H9 (cell line): ENCODE data around the gene SEC22A. TPM values are rescaled to one million over a fixed set of nuclear protein-coding genes. Genes with fewer than 3 reads are reported as not detected.

Experiments
- DNase-seq: peaks from one replicate; pipeline ENCODE4 v3.0.0-alpha.2; 2017
- H2AFZ ChIP-seq: one replicate; pipeline ENCODE4 v1.6.1; 2013; ENCODE audit warnings: mild to moderate bottlenecking, low read length, control low read depth, moderate library complexity
- H2AK5ac ChIP-seq: 2 replicates; pipeline ENCODE4 v1.6.1; 2013; ENCODE audit warnings: low read length, control low read depth, mixed read lengths; ENCODE audit not compliant: insufficient read length
- H2BK120ac ChIP-seq: one replicate; pipeline ENCODE4 v1.6.1; 2013; ENCODE audit warnings: low read depth, mild to moderate bottlenecking, low read length, control low read depth, inconsistent platforms; ENCODE audit not compliant: poor library complexity, severe bottlenecking
- H2BK12ac ChIP-seq: 2 replicates; pipeline ENCODE4 v1.6.1; 2013; ENCODE audit warnings: low read length, control low read depth, mixed read lengths, low read depth; ENCODE audit not compliant: insufficient read length
- H2BK15ac ChIP-seq: 2 replicates; pipeline ENCODE4 v1.6.1; 2013; ENCODE audit warnings: low read depth, low read length, control low read depth
- H2BK20ac ChIP-seq: one replicate; pipeline ENCODE4 v1.6.1; 2013; ENCODE audit warnings: low read depth, mild to moderate bottlenecking, low read length, control low read depth, inconsistent platforms; ENCODE audit not compliant: poor library complexity, severe bottlenecking
- H2BK5ac ChIP-seq: 2 replicates; pipeline ENCODE4 v1.6.1; 2013; ENCODE audit warnings: low read length, control low read depth, mixed read lengths; ENCODE audit not compliant: insufficient read length
- H3K14ac ChIP-seq: 2 replicates; pipeline ENCODE4 v1.6.1; 2013; ENCODE audit warnings: low read length, control low read depth; ENCODE audit not compliant: insufficient read depth
- H3K18ac ChIP-seq: 2 replicates; pipeline ENCODE4 v1.6.1; 2013; ENCODE audit warnings: low read depth, mild to moderate bottlenecking, mixed read lengths, low read length, control low read depth; ENCODE audit not compliant: insufficient read length
- H3K23ac ChIP-seq: 2 replicates; pipeline ENCODE4 v1.6.1; 2013; ENCODE audit warnings: low read length, control low read depth, mixed read lengths, low read depth; ENCODE audit not compliant: insufficient read length
- H3K23me2 ChIP-seq: 2 replicates; pipeline ENCODE4 v1.6.1; 2013; ENCODE audit warnings: low read depth, mild to moderate bottlenecking, mixed read lengths, low read length, control low read depth; ENCODE audit not compliant: insufficient read length, poor library complexity, severe bottlenecking
- H3K27ac ChIP-seq: 2 replicates; pipeline ENCODE4 v1.5.1; 2013; ENCODE audit warnings: low read length, control low read depth, mixed read lengths, low read depth; ENCODE audit not compliant: insufficient read length
- H3K27me3 ChIP-seq: 2 replicates; pipeline ENCODE4 v1.6.1; 2013; ENCODE audit warnings: low read length, control low read depth, inconsistent platforms; ENCODE audit not compliant: insufficient read depth
- H3K4ac ChIP-seq: 2 replicates; pipeline ENCODE4 v1.6.1; 2013; ENCODE audit warnings: low read depth, mild to moderate bottlenecking, control low read depth, inconsistent platforms, low read length, moderate library complexity
- H3K4me1 ChIP-seq: 2 replicates; pipeline ENCODE4 v1.6.1; 2013; ENCODE audit warnings: low read length, control low read depth, inconsistent platforms; ENCODE audit not compliant: insufficient read depth
- H3K4me2 ChIP-seq: 2 replicates; pipeline ENCODE4 v1.6.1; 2013; ENCODE audit warnings: low read length, control low read depth, mixed read lengths; ENCODE audit not compliant: insufficient read length, insufficient read depth
- H3K56ac ChIP-seq: 2 replicates; pipeline ENCODE4 v1.6.1; 2013; ENCODE audit warnings: low read depth, mild to moderate bottlenecking, mixed read lengths, low read length, control low read depth; ENCODE audit not compliant: insufficient read length
- H3K79me1 ChIP-seq: 2 replicates; pipeline ENCODE4 v1.6.1; 2013; ENCODE audit warnings: low read depth, mild to moderate bottlenecking, moderate library complexity, low read length, control low read depth, inconsistent platforms; ENCODE audit not compliant: insufficient read depth, poor library complexity, severe bottlenecking
- H3K79me2 ChIP-seq: 2 replicates; pipeline ENCODE4 v1.6.1; 2013; ENCODE audit warnings: low read length, control low read depth, inconsistent platforms; ENCODE audit not compliant: insufficient read depth
- H3K9ac ChIP-seq: 2 replicates; pipeline ENCODE4 v1.6.1; 2013; ENCODE audit warnings: low read length, control low read depth, mixed read lengths; ENCODE audit not compliant: insufficient read length; ENCODE audit errors: extremely low read depth
- H3K9me3 ChIP-seq: one replicate; pipeline ENCODE4 v1.6.1; 2013; ENCODE audit warnings: low read depth, low read length, inconsistent platforms; ENCODE audit not compliant: control insufficient read depth
- H3T11ph ChIP-seq: one replicate; pipeline ENCODE4 v1.6.1; 2013; ENCODE audit warnings: mild to moderate bottlenecking, low read length, control low read depth, inconsistent platforms
- H4K20me1 ChIP-seq: one replicate; pipeline ENCODE4 v1.6.1; 2013; ENCODE audit not compliant: control insufficient read depth, insufficient read length, insufficient read depth
- H4K5ac ChIP-seq: 2 replicates; pipeline ENCODE4 v1.6.1; 2013; ENCODE audit warnings: low read depth, mild to moderate bottlenecking, mixed read lengths, low read length, control low read depth; ENCODE audit not compliant: insufficient read length
- H4K8ac ChIP-seq: replicated peaks from 2 replicates; pipeline ENCODE4 v1.6.1; 2013; ENCODE audit warnings: low read length, control low read depth, mixed read lengths, low read depth; ENCODE audit not compliant: insufficient read length
- H4K91ac ChIP-seq: 2 replicates; pipeline ENCODE4 v1.6.1; 2013; ENCODE audit warnings: low read depth, mild to moderate bottlenecking, moderate library complexity, mixed read lengths, low read length, control low read depth; ENCODE audit not compliant: insufficient read length
- H3K27ac Mint-ChIP-seq, 3 experiments: 2 replicates in 2 of 3; 3 replicates in 1 of 3; pipeline ENCODE4 v1.8.0; 2020 to 2021; ENCODE audit warnings: mixed read lengths in 3 of 3, mild to moderate bottlenecking in 1 of 3, moderate library complexity in 1 of 3
- H3K27me3 Mint-ChIP-seq: 2 replicates; pipeline ENCODE4 v1.8.0; 2021; ENCODE audit warnings: low read depth, mild to moderate bottlenecking, moderate library complexity, mixed read lengths
- H3K36me3 Mint-ChIP-seq, 3 experiments: 2 replicates in 2 of 3; 3 replicates in 1 of 3; pipeline ENCODE4 v1.8.0; 2020 to 2021; ENCODE audit warnings: low read depth in 3 of 3, mixed read lengths in 3 of 3; ENCODE audit not compliant: insufficient read depth in 1 of 3
- H3K4me1 Mint-ChIP-seq, 2 experiments: 2 replicates each; pipeline ENCODE4 v1.8.0; 2020; ENCODE audit warnings: mixed read lengths in 2 of 2
- H3K4me3 Mint-ChIP-seq, 2 experiments: 2 replicates in 1 of 2; 3 replicates in 1 of 2; pipeline ENCODE4 v1.8.0; 2020 to 2021; ENCODE audit warnings: mild to moderate bottlenecking in 2 of 2, mixed read lengths in 2 of 2, moderate library complexity in 1 of 2
- H3K9me3 Mint-ChIP-seq, 2 experiments: 2 replicates in 1 of 2; 3 replicates in 1 of 2; pipeline ENCODE4 v1.8.0; 2020; ENCODE audit warnings: mild to moderate bottlenecking in 2 of 2, mixed read lengths in 2 of 2, moderate library complexity in 1 of 2
- WGBS: extraction: QIAGEN DNeasy Blood & Tissue Kit; methylation state at CpG from one replicate; pipeline ENCODE4 v1.1.7; 2013; ENCODE audit warnings: missing lambda C conversion rate, low lambda C conversion rate, mixed read lengths; ENCODE audit not compliant: insufficient read length; ENCODE audit errors: extremely low coverage; 5-methylcytosine and 5-hydroxymethylcytosine counted together
- total RNA-seq: library from RNA; stranded (reverse); gene quantifications from 2 replicates; pipeline ENCODE4 v1.2.1, GENCODE V29; 2021
- TF ChIP-seq, protein P1 (sequence below): fragments of 200-600 bp; sonication (generic); conservative IDR thresholded peaks from 3 replicates; pipeline ENCODE4 v1.8.0; 2021; ENCODE audit warnings: antibody characterized with exemption, mild to moderate bottlenecking

SEC22A gene
- total RNA-seq, 1 experiment from 2014 or later: 9.9 TPM

DNA sequence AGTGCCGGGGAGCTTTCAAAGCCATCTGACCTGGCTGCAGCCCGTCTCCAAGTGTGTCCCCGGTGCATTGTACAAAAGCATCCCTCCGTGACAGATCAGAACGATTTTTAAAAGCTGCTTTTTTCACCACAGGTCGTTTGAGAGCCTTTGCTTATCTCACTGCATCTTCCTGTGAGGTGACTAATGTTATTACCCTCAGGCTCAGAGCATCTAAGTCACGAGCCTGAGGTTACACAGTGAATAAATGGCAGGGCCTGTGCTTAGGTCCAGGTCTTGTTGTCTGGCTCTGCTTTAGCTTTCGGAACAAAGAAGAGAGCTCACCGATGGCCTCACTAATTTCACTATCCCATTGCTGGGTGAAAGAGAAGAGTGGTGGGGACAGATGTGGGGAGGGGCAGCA lies 83.3 kb downstream of the SEC22A start:
- Mint-ChIP-seq H3K4me3 (no peak overlapping the region), H3K4me1 (no peaks in the 10 kb centered on the region; a peak in 1 of 4 replicates), H3K27me3 (no peaks in the 10 kb centered on the region), H3K27ac (peak overlapping the region in 1 of 3 experiments; percentile 25; a peak in 1 of 7 replicates), H3K36me3 (peaks cover 5 to 16% (median 13%) of the 10 kb centered on the region in 3 experiments), H3K9me3 (no peaks in the 10 kb centered on the region)
- no peaks in the 10 kb centered on the region for H3K9me3 ChIP-seq
- H3K4me2 ChIP-seq: no peak overlapping the region
- H3K56ac ChIP-seq: no peak overlapping the region
- no peak overlapping the region for H2AFZ ChIP-seq
- no peak overlapping the region for H2BK15ac ChIP-seq
- H2AK5ac ChIP-seq: no peak overlapping the region
- no peak for DNase-seq
- no peaks in the 10 kb centered on the region for H3K79me2 ChIP-seq
- H3K18ac ChIP-seq: no peak overlapping the region
- WGBS: no CpG with 5 or more reads among the region's 9 CpGs
- H3K23me2 ChIP-seq: no peaks in the 10 kb centered on the region
- no peaks in the 10 kb centered on the region for H3K4me1 ChIP-seq
- H2BK12ac ChIP-seq: no peak overlapping the region
- H3K79me1 ChIP-seq: no peaks in the 10 kb centered on the region
- H4K5ac ChIP-seq: no peak overlapping the region
- H2BK20ac ChIP-seq: no peak overlapping the region
- H3K27me3 ChIP-seq: no peaks in the 10 kb centered on the region
- TF ChIP-seq, protein P1, sequence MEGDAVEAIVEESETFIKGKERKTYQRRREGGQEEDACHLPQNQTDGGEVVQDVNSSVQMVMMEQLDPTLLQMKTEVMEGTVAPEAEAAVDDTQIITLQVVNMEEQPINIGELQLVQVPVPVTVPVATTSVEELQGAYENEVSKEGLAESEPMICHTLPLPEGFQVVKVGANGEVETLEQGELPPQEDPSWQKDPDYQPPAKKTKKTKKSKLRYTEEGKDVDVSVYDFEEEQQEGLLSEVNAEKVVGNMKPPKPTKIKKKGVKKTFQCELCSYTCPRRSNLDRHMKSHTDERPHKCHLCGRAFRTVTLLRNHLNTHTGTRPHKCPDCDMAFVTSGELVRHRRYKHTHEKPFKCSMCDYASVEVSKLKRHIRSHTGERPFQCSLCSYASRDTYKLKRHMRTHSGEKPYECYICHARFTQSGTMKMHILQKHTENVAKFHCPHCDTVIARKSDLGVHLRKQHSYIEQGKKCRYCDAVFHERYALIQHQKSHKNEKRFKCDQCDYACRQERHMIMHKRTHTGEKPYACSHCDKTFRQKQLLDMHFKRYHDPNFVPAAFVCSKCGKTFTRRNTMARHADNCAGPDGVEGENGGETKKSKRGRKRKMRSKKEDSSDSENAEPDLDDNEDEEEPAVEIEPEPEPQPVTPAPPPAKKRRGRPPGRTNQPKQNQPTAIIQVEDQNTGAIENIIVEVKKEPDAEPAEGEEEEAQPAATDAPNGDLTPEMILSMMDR: no peak
- H2BK5ac ChIP-seq: no peak overlapping the region
- no peak overlapping the region for H3K23ac ChIP-seq
- H2BK120ac ChIP-seq: no peak overlapping the region
- no peak overlapping the region for H3K4ac ChIP-seq
- H3K27ac ChIP-seq: no peak overlapping the region
- no peak overlapping the region for H3K14ac ChIP-seq
- no peak overlapping the region for H3T11ph ChIP-seq
- no peaks in the 10 kb centered on the region for H4K20me1 ChIP-seq
- no peak overlapping the region for H4K8ac ChIP-seq
- H3K9ac ChIP-seq: no peak overlapping the region
- no peak overlapping the region for H4K91ac ChIP-seq
